ENCODE measurements around the gene TACC2.
"Not testable (repeated sequence)": the region's sequence is repeated elsewhere in the genome, so short reads cannot be mapped to it uniquely, and the experiment has no call there.

TACC2 gene

GRCh38 chr10:122078326-122078725, 89.4 kb downstream of the TACC2 start:
- Mint-ChIP-seq H3K4me1 (ENCODE audit: low read depth) (no peaks in the 10 kb centered on the region), H3K36me3 (ENCODE audit: low read depth) (no peaks in the 10 kb centered on the region), H3K4me3 (no peak overlapping the region), H3K9me3 (no peaks in the 10 kb centered on the region), H3K27me3 (ENCODE audit: low read depth) (no peaks in the 10 kb centered on the region), H3K27ac (no peak overlapping the region)

- no peak overlapping the region for H3K27ac Mint-ChIP-seq
- H3K27me3 Mint-ChIP-seq (ENCODE audit: low read depth), result no peaks in the 10 kb centered on the region
- no peaks in the 10 kb centered on the region for H3K4me1 Mint-ChIP-seq (ENCODE audit: low read depth)
- H3K4me3 Mint-ChIP-seq, result no peak overlapping the region
- no peaks in the 10 kb centered on the region for H3K36me3 Mint-ChIP-seq (ENCODE audit: low read depth)
- no peaks in the 10 kb centered on the region for H3K9me3 Mint-ChIP-seq
Observed at GRCh38 chr10:122078965-122079795, 90.2 kb downstream of the TACC2 start.

DNA sequence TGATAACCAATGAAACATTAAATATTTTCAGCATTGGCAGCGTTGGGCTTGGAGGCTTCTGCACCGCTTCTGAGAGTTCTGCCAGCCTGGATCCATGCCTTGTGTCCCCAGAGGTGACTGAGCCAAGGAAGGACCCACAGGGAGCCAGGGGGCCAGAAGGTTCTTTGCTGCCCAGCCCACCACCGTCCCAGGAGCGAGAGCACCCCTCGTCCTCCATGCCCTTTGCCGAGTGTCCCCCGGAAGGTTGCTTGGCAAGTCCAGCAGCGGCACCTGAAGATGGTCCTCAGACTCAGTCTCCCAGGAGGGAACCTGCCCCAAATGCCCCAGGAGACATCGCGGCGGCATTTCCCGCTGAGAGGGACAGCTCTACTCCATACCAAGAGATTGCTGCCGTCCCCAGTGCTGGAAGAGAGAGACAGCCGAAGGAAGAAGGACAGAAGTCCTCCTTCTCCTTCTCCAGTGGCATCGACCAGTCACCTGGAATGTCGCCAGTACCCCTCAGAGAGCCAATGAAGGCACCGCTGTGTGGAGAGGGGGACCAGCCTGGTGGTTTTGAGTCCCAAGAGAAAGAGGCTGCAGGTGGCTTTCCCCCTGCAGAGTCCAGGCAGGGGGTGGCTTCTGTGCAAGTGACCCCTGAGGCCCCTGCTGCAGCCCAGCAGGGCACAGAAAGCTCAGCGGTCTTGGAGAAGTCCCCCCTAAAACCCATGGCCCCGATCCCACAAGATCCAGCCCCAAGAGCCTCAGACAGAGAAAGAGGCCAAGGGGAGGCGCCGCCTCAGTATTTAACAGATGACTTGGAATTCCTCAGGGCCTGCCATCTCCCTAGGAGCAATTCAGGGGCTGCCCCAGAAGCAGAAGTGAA, 93.9 kb downstream of the TACC2 start:
- H3K4me1 Mint-ChIP-seq (ENCODE audit: low read depth), result no peaks in the 10 kb centered on the region
- no peaks in the 10 kb centered on the region for H3K36me3 Mint-ChIP-seq (ENCODE audit: low read depth)
- H3K27ac Mint-ChIP-seq, result no peak overlapping the region
- no peaks in the 10 kb centered on the region for H3K9me3 Mint-ChIP-seq
- H3K27me3 Mint-ChIP-seq (ENCODE audit: low read depth), result no peaks in the 10 kb centered on the region
- H3K4me3 Mint-ChIP-seq, result no peak overlapping the region

DNA sequence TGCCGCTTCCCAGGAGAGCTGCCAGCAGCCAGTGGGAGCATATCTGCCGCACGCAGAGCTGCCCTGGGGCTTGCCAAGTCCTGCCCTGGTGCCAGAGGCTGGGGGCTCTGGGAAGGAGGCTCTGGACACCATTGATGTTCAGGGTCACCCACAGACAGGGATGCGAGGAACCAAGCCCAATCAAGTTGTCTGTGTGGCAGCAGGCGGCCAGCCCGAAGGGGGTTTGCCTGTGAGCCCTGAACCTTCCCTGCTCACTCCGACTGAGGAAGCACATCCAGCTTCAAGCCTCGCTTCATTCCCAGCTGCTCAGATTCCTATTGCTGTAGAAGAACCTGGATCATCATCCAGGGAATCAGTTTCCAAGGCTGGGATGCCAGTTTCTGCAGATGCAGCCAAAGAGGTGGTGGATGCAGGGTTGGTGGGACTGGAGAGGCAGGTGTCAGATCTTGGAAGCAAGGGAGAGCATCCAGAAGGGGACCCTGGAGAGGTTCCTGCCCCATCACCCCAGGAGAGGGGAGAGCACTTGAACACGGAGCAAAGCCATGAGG, 94.6 kb downstream of the TACC2 start:
- no peaks in the 10 kb centered on the region for H3K27me3 Mint-ChIP-seq (ENCODE audit: low read depth)
- H3K9me3 Mint-ChIP-seq, result no peaks in the 10 kb centered on the region
- no peak overlapping the region for H3K27ac Mint-ChIP-seq
- no peaks in the 10 kb centered on the region for H3K4me1 Mint-ChIP-seq (ENCODE audit: low read depth)
- no peak overlapping the region for H3K4me3 Mint-ChIP-seq
- no peaks in the 10 kb centered on the region for H3K36me3 Mint-ChIP-seq (ENCODE audit: low read depth)

DNA sequence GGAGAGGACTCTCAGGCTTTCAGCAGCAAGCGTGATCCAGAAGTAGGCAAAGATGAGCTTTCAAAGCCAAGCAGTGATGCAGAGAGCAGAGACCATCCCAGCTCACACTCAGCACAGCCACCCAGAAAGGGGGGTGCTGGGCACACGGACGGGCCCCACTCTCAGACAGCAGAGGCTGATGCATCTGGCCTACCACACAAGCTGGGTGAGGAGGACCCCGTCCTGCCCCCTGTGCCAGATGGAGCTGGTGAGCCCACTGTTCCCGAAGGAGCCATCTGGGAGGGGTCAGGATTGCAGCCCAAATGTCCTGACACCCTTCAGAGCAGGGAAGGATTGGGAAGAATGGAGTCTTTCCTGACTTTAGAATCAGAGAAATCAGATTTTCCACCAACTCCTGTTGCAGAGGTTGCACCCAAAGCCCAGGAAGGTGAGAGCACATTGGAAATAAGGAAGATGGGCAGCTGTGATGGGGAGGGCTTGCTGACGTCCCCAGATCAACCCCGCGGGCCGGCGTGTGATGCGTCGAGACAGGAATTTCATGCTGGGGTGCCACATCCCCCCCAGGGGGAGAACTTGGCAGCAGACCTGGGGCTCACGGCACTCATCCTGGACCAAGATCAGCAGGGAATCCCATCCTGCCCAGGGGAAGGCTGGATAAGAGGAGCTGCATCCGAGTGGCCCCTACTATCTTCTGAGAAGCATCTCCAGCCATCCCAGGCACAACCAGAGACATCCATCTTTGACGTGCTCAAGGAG, 95.5 kb downstream of the TACC2 start:
- Mint-ChIP-seq H3K27me3 (ENCODE audit: low read depth) (no peaks in the 10 kb centered on the region), H3K4me3 (no peak overlapping the region), H3K9me3 (no peaks in the 10 kb centered on the region), H3K4me1 (ENCODE audit: low read depth) (no peaks in the 10 kb centered on the region), H3K27ac (no peak overlapping the region), H3K36me3 (ENCODE audit: low read depth) (no peaks in the 10 kb centered on the region)

DNA sequence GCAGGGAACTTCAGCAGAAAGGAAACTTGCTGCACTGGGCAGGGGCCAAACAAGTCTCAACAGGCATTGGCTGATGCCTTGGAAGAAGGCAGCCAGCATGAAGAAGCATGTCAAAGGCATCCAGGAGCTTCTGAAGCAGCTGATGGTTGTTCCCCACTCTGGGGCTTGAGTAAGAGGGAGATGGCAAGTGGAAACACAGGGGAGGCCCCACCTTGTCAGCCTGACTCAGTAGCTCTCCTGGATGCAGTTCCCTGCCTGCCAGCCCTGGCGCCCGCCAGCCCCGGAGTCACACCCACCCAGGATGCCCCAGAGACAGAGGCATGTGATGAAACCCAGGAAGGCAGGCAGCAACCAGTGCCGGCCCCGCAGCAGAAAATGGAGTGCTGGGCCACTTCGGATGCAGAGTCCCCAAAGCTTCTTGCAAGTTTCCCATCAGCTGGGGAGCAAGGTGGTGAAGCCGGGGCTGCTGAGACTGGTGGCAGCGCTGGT, 96.5 kb downstream of the TACC2 start:
- Mint-ChIP-seq H3K27ac (no peak overlapping the region), H3K27me3 (ENCODE audit: low read depth) (no peaks in the 10 kb centered on the region), H3K4me3 (no peak overlapping the region)

DNA sequence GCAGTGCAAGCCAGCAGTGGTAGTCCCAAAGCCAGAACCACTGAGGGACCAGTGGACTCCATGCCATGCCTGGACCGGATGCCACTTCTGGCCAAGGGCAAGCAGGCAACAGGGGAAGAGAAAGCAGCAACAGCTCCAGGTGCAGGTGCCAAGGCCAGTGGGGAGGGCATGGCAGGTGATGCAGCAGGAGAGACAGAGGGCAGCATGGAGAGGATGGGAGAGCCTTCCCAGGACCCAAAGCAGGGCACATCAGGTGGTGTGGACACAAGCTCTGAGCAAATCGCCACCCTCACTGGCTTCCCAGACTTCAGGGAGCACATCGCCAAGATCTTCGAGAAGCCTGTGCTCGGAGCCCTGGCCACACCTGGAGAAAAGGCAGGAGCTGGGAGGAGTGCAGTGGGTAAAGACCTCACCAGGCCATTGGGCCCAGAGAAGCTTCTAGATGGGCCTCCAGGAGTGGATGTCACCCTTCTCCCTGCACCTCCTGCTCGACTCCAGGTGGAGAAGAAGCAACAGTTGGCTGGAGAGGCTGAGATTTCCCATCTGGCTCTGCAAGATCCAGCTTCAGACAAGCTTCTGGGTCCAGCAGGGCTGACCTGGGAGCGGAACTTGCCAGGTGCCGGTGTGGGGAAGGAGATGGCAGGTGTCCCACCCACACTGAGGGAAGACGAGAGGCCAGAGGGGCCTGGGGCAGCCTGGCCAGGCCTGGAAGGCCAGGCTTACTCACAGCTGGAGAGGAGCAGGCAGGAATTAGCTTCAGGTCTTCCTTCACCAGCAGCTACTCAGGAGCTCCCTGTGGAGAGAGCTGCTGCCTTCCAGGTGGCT, 97.7 kb downstream of the TACC2 start:
- Mint-ChIP-seq H3K9me3 (no peaks in the 10 kb centered on the region), H3K36me3 (ENCODE audit: low read depth) (no peaks in the 10 kb centered on the region), H3K4me3 (no peak overlapping the region), H3K4me1 (ENCODE audit: low read depth) (no peaks in the 10 kb centered on the region), H3K27ac (no peak overlapping the region), H3K27me3 (ENCODE audit: low read depth) (no peaks in the 10 kb centered on the region)

More for the DNA sequence above, 96.5 kb downstream of the TACC2 start:
- no peaks in the 10 kb centered on the region for H3K36me3 Mint-ChIP-seq (ENCODE audit: low read depth)
- H3K9me3 Mint-ChIP-seq, result no peaks in the 10 kb centered on the region
- no peaks in the 10 kb centered on the region for H3K4me1 Mint-ChIP-seq (ENCODE audit: low read depth)

DNA sequence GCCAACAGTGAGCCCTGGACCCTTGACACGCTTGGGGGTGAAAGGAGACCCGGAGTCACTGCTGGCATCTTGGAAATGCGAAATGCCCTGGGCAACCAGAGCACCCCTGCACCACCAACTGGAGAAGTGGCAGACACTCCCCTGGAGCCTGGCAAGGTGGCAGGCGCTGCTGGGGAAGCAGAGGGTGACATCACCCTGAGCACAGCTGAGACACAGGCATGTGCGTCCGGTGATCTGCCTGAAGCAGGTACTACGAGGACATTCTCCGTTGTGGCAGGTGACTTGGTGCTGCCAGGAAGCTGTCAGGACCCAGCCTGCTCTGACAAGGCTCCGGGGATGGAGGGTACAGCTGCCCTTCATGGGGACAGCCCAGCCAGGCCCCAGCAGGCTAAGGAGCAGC, 98.5 kb downstream of the TACC2 start:
- no peak overlapping the region for H3K4me3 Mint-ChIP-seq
- no peaks in the 10 kb centered on the region for H3K27me3 Mint-ChIP-seq (ENCODE audit: low read depth)
- no peak overlapping the region for H3K27ac Mint-ChIP-seq
- H3K36me3 Mint-ChIP-seq (ENCODE audit: low read depth), result no peaks in the 10 kb centered on the region
- H3K4me1 Mint-ChIP-seq (ENCODE audit: low read depth), result no peaks in the 10 kb centered on the region
- H3K9me3 Mint-ChIP-seq, result no peaks in the 10 kb centered on the region

DNA sequence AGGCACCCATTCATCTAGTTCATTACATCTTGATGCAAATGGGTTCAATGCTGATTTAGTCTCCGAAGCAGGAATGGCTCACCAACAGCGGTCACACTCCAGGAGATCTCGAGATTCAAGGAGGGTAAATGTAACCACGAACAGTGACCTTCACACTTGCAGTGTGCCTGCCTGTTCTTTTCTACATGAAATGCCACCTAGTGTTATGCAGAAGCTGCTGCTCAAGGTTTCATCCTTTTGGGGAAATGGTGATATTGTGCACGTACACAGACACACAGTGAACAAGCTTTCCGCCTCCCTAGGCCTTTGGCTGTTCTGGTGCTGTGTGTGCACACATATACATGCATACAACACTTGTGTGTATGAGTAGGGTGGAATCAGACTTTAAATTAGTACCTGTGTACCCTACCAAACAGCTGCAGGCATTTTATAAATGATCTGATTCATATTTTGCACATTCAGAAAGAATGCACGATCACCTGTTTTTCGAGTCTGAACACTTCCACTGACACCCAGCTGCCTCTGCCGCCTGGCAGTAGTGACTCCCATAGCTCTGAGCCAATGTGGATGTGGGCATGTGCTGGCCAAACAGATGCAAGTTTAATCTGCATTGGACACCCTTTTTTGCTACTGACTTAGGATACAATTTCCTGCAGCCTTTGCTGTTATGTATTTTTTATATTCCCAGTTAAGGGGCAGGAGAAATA, 100.5 kb downstream of the TACC2 start:
- no peaks in the 10 kb centered on the region for H3K4me1 Mint-ChIP-seq (ENCODE audit: low read depth)
- H3K27ac Mint-ChIP-seq, result no peak overlapping the region
- H3K4me3 Mint-ChIP-seq, result no peak overlapping the region
- H3K27me3 Mint-ChIP-seq (ENCODE audit: low read depth), result no peaks in the 10 kb centered on the region
- H3K36me3 Mint-ChIP-seq (ENCODE audit: low read depth), result no peaks in the 10 kb centered on the region
- no peaks in the 10 kb centered on the region for H3K9me3 Mint-ChIP-seq

DNA sequence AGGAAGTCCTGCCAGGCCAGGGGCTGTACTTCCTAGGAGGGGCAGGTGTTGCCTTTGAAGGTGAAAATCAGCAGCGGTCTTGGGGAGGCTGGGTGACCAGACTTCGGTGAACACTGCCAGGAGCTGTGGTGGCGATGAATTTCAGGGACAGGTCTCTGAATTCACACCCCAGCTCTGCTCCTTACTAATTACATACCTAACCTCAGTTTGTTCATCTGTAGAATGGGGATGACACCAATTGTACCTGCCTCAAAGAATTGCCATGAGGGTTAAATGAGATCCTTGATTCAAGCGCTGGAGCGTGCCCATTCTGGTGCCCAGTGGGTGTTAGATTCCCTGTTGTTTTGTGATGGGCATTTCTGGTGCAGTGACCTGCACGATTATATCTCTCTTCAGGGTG, 102.8 kb downstream of the TACC2 start:
- Mint-ChIP-seq H3K27me3 (ENCODE audit: low read depth) (no peaks in the 10 kb centered on the region), H3K36me3 (ENCODE audit: low read depth) (no peaks in the 10 kb centered on the region), H3K9me3 (no peaks in the 10 kb centered on the region)

GRCh38 chr10:122093076-122093475, 104.1 kb downstream of the TACC2 start:
- Mint-ChIP-seq H3K9me3 (no peaks in the 10 kb centered on the region), H3K4me3 (no peak overlapping the region), H3K27ac (no peak overlapping the region), H3K4me1 (ENCODE audit: low read depth) (no peaks in the 10 kb centered on the region), H3K27me3 (ENCODE audit: low read depth) (no peaks in the 10 kb centered on the region), H3K36me3 (ENCODE audit: low read depth) (no peaks in the 10 kb centered on the region)

More for the DNA sequence above, 102.8 kb downstream of the TACC2 start:
- Mint-ChIP-seq H3K4me1 (ENCODE audit: low read depth) (no peaks in the 10 kb centered on the region), H3K27ac (no peak overlapping the region), H3K4me3 (no peak overlapping the region)

DNA sequence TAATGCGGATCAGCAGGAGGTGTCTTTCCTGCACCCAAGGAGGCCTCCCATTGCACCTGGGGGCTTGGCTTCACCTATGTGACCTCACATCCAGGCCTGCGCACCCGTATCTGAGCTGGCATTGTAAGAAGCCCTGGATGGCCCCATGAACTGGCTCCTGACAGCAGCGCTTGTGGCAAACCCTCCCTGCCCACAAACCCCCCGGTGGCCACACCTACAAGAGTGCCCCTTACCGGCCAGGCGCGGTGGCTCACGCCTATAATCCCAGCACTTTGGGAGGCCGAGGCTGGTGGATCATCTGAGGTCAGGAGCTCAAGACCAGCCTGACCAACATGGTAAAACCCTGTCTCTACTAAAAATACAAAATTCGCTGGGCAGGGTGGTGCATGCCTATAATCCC, 107.2 kb downstream of the TACC2 start:
- not testable (repeated sequence) for H3K27ac Mint-ChIP-seq; H3K36me3 Mint-ChIP-seq (ENCODE audit: low read depth); H3K27me3 Mint-ChIP-seq (ENCODE audit: low read depth)

DNA sequence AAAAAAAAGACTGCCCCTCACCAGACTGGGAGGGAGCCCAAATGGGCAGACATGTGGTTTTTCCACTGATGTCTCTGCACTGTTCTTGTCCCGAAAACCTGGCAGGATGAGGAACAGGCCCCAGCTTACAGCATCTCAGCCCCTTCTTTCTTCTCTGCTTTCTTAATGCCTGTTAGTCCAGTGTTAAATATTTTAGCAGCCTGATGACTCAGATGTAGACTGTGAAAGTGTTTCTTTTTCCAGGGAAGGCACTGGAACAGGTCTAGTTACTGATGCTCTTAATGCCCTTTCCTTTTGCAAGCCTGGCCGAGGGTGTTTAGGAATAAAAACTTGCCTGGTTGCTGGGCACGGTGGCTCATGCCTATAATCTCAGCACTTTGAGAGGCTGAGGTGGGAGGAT, 107.7 kb downstream of the TACC2 start:
- Mint-ChIP-seq H3K4me1 (ENCODE audit: low read depth) (no peaks in the 10 kb centered on the region), H3K27ac (no peak overlapping the region), H3K36me3 (ENCODE audit: low read depth) (no peaks in the 10 kb centered on the region), H3K9me3 (no peaks in the 10 kb centered on the region), H3K4me3 (no peak overlapping the region), H3K27me3 (ENCODE audit: low read depth) (no peaks in the 10 kb centered on the region)

More for the DNA sequence above, 107.2 kb downstream of the TACC2 start:
- not testable (repeated sequence) for H3K4me1 Mint-ChIP-seq (ENCODE audit: low read depth); H3K9me3 Mint-ChIP-seq; H3K4me3 Mint-ChIP-seq

Data from T-helper 1 cell treated with Interleukin-12 subunit alpha and Interleukin-12 subunit beta and Interleukin-4 antibody, amounts not matched to agents 30 μg/mL and 1 μg/mL, for 36 hours (primary cell).